Fibroblast of mammary gland (primary cell): ENCODE measurements around the gene WNT9A.

Source experiments
- DNase-seq: peaks from one replicate; pipeline ENCODE4 v3.0.0-alpha.2; 2010; ENCODE audit warnings: low read depth
- H3K4me3 ChIP-seq: 2 replicates; pipeline ENCODE4 v1.5.1; 2011; ENCODE audit warnings: low read depth, mild to moderate bottlenecking, low read length, moderate library complexity; ENCODE audit not compliant: control insufficient read depth
- TF ChIP-seq, protein P1 (sequence below): conservative IDR thresholded peaks from 2 replicates; pipeline ENCODE4 v1.5.1; 2011; ENCODE audit warnings: low read depth, low read length, inconsistent platforms; ENCODE audit not compliant: control insufficient read depth, insufficient read depth

WNT9A gene

DNA sequence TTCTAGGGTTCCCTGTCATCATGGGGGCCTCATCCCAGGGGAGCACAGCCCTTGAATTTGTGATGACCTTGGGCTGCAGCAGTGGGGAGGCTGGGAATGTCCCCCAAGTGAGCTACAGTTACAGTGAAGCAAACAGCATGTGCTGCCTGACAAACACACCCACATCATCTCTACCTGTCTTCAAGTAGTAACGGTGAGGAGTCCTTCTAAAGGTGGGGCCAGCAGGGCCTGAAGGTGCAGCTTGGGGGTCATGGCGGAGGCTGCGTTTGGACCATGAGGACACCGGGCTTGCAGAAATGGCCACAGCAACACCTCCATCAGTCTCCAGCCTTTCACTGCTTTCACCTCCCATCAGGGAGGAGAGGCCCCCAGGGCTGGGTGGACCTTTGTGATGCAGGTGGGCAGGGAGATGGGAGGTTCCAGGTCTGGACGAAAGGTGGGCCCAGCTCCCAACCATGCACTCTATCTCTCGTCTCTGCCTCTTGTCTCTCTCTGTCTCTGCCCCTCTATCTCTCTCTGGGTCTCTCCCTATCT lies 55.7 kb downstream of the WNT9A start:
- TF ChIP-seq, protein P1, sequence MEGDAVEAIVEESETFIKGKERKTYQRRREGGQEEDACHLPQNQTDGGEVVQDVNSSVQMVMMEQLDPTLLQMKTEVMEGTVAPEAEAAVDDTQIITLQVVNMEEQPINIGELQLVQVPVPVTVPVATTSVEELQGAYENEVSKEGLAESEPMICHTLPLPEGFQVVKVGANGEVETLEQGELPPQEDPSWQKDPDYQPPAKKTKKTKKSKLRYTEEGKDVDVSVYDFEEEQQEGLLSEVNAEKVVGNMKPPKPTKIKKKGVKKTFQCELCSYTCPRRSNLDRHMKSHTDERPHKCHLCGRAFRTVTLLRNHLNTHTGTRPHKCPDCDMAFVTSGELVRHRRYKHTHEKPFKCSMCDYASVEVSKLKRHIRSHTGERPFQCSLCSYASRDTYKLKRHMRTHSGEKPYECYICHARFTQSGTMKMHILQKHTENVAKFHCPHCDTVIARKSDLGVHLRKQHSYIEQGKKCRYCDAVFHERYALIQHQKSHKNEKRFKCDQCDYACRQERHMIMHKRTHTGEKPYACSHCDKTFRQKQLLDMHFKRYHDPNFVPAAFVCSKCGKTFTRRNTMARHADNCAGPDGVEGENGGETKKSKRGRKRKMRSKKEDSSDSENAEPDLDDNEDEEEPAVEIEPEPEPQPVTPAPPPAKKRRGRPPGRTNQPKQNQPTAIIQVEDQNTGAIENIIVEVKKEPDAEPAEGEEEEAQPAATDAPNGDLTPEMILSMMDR = no peak
- H3K4me3 ChIP-seq = no peak overlapping the region
- DNase-seq = no peak

DNA sequence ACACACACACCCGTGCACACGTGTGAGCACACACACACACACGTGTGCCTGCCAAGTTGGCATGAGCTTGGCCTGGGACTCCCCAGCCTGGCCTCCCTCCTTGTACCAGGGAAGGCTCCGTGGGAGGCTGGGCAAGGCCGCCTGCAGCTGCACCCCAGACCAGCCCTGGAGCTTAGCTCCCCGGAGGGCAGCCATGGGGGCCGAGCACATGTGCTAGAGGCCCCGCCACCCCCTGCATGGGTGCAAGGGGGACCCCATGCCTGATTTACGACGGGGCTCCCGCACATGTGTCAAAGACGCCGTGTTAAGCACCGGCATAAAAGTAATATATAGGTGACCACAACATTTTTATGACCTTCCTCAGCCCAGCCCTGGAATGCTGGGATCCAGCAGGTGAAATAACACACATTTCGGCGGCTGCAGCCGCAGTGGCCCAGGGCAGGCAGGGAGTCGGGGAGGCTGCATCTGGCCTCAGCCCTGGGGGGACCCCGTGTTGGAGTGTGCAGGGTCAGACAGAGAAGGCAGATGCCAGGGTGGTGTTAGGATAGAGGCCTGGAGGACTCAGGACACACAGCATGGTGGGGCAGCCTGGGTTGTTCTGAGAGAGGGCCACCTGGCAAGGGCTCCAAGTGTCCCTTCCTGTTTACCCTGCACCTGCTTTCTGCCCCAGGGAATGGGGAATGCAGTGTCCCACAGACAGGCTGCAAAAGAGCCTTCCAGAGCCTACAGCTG lies 56.3 kb downstream of the WNT9A start:
- no peak overlapping the region for H3K4me3 ChIP-seq
- TF ChIP-seq, protein P1 = no peak
- no peak for DNase-seq

DNA sequence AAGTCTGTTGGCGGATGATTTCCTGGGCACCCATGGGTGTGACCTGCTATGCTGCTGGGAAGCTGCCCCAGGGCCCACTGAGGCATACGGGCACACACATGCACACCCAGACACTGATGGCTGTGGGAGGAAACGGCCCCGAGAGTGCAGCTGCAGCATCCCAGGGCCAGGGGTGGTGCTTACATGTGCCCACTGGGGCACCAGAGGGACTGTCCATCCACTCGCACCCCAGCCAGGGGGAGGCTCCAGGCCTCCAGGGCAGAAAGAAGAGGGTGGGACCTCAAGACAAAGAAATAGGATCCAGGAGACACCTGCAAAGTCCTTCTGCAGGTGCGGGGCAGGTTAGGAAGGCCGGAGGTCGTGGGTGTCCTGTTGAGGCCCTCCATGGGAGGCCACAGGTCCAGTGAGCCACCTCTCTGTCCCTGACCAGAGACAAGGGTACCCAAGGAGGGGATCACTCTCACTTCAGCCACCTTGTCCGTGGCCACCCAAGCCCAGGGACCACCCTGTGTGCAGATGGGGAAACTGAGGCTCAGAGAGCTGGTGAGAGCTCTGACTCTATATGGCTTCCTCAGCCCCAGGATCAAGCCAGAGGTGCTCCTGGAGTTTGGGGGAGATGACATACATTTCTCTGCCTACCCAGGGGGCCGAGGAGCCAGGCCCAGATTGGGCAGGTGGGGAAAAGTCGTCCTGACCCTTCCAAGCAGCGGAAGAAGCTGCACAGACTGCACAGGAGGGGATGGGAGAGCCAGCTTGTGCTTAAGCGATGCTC lies 57.1 kb downstream of the WNT9A start:
- no peak overlapping the region for H3K4me3 ChIP-seq
- DNase-seq = no peak
- TF ChIP-seq, protein P1 = no peak

DNA sequence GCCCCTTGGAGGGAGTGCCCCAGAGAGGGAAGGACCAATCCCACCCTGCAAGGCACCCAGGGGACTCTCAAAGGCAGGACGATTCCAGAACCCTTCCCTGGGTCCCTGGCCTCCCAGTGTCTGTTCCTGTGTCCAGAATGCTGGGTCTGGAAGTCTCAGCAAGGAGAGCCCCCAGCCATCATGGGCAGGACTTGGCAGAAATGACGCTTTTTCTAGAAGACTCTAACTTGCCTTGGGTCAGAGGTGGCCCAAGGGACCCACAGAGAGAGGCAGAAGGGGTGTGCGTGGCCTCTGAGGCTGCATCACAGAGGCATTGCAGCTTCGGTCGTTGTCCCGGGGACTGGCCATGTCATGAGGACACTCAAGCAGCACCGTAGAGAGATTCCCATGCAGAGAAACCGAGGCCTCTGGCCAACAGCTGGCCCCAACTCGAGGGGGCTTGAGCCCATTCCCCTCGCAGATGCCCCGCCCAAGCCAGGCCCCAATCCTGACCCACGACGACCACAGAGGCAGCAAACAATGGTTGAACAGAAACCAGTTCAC lies 57.8 kb downstream of the WNT9A start:
- TF ChIP-seq, protein P1 = no peak
- no peak overlapping the region for H3K4me3 ChIP-seq
- DNase-seq = no peak

DNA sequence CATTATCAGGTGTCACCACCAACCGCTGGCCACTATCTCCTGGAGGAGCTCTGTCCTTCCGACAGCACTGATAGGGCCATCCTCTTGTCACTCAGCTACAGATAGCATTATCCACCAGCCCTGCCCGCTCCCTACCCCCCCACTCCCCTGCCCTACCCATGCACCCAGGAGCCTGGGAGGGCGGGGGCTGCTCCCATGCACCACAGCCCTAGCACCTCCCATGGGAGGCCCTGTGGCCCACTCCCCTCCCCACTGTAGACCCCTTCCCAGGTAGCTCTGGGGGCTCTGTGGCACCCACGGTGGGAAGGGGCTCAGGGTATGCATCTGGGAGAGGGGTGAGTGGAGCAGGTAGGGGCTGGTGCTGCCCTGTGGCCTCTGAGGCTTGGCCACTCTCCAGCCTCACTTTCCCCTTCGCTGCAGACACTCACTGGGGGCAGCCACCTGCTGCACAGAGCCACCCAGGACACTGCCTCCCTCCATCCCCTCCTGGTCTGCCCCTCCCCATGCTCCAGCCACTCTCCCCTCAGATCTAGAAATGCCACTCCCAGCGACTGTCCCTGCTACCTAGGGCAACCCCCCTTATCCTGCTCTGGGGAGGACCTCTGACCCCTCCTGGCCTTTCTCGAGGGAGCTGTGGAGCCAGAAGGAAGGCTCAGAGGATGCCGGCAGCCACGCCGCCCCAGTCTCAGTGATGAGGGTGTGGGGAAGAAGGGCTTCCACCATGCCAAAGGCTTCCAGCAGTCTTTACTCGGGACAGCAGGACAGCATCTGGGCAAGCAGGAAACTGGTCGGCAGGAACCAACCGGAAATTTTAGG lies 58.5 kb downstream of the WNT9A start:
- no peak overlapping the region for H3K4me3 ChIP-seq
- DNase-seq = no peak
- TF ChIP-seq, protein P1 = no peak

DNA sequence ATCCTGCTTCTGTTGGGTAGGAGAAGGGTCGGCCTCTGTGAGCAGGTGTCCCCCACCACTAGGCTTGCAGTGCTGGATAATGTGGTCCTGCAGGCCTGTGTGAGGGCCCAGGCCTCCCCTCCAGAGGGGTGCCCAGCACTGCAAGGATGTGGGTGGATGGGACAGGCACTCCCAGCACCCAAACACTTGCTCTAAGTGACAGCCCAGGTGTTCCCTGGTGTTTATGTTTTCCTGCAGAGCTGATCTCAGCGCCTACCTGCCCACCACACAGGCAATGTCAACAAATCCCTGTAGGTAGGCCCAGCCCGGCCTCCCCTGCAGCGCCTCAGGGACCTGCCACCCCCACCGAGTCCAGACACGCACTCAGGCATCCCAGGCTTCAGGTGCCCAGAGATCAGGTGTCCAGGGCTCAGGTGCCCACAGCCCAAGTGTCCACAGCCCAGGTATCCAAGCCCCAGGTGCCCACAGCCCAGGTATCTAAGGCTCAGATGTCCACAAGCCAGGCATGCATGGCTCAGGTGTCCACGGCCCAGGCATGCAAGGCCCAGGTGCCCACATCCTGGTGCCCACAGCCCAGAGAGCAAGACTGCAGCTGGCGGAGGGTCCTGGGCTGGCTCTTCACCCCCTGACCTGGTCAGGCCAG lies 59.2 kb downstream of the WNT9A start:
- no peak for DNase-seq
- no peak overlapping the region for H3K4me3 ChIP-seq
- TF ChIP-seq, protein P1 = no peak
